ENCODE data around the gene OMA1.

The OMA1 gene

GRCh38 chr1:58591806-58592205 lies 45.3 kb upstream of the OMA1 start:
- H3K4me1 ChIP-seq (ENCODE audit: insufficient read depth, low read length, poor library complexity, severe bottlenecking) = no peaks in the 10 kb centered on the region
- no peak overlapping the region for H3K9ac ChIP-seq (ENCODE audit: low read depth, low read length, poor library complexity, severe bottlenecking)
- no peaks in the 10 kb centered on the region for H3F3A ChIP-seq (ENCODE audit: low read depth)
- no peaks in the 10 kb centered on the region for H4K20me1 ChIP-seq (ENCODE audit: insufficient read depth, low read length, poor library complexity, severe bottlenecking)
- no peaks in the 10 kb centered on the region for H3K36me3 ChIP-seq (ENCODE audit: insufficient read depth, low read length)
- H3K79me2 ChIP-seq (ENCODE audit: insufficient read depth, low read length) = no peaks in the 10 kb centered on the region
- no peaks in the 10 kb centered on the region for H3K9me3 ChIP-seq (ENCODE audit: insufficient read depth, low read depth, low read length)
- H3K27me3 ChIP-seq (ENCODE audit: insufficient read depth, low read length, poor library complexity, severe bottlenecking) = no peaks in the 10 kb centered on the region
- TF ChIP-seq, protein P1, sequence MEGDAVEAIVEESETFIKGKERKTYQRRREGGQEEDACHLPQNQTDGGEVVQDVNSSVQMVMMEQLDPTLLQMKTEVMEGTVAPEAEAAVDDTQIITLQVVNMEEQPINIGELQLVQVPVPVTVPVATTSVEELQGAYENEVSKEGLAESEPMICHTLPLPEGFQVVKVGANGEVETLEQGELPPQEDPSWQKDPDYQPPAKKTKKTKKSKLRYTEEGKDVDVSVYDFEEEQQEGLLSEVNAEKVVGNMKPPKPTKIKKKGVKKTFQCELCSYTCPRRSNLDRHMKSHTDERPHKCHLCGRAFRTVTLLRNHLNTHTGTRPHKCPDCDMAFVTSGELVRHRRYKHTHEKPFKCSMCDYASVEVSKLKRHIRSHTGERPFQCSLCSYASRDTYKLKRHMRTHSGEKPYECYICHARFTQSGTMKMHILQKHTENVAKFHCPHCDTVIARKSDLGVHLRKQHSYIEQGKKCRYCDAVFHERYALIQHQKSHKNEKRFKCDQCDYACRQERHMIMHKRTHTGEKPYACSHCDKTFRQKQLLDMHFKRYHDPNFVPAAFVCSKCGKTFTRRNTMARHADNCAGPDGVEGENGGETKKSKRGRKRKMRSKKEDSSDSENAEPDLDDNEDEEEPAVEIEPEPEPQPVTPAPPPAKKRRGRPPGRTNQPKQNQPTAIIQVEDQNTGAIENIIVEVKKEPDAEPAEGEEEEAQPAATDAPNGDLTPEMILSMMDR (conservative IDR thresholded peaks at IDR 0.05; ENCODE audit: low read length) = no peak
- TF ChIP-seq EZH2phosphoT487 (IDR thresholded peaks at IDR 0.05; ENCODE audit: borderline replicate concordance) = no peak
- no peaks in the 10 kb centered on the region for H3K9me2 ChIP-seq (replicated peaks; ENCODE audit: low read depth, low read length)
- H3K4me3 ChIP-seq (ENCODE audit: low read length, poor library complexity, severe bottlenecking) = no peak overlapping the region
- no peak overlapping the region for H3K4me2 ChIP-seq (ENCODE audit: low read depth, low read length, poor library complexity, severe bottlenecking)
- no peak overlapping the region for H2AFZ ChIP-seq (ENCODE audit: low read length)

DNA sequence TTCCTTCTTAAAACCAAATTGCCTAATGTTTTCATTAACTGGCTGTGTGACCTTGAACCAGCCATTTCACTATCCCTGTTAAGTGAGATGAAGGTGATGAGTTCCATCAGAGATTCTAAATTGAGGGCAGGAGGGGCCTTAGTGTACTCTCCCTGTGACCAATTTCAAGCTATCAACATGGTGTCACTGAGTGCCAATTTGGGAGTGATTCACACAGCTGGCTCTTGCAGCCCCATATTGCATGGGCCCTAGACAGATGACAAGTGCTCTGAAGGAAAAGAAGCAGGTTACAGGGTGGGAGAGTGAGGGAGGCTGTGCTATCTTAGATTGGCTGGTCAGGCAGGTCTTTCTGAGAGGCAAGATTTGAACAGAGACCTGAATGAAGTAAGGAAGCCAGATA lies 43.5 kb upstream of the OMA1 start:
- Histone ChIP-seq H3K4me3 (ENCODE audit: low read length, poor library complexity, severe bottlenecking) (no peak overlapping the region), H2AFZ (ENCODE audit: low read length) (no peak overlapping the region), H4K20me1 (ENCODE audit: insufficient read depth, low read length, poor library complexity, severe bottlenecking) (no peaks in the 10 kb centered on the region), H3K36me3 (ENCODE audit: insufficient read depth, low read length) (no peaks in the 10 kb centered on the region), H3K9ac (ENCODE audit: low read depth, low read length, poor library complexity, severe bottlenecking) (no peak overlapping the region), H3K27me3 (ENCODE audit: insufficient read depth, low read length, poor library complexity, severe bottlenecking) (no peaks in the 10 kb centered on the region), H3K9me3 (ENCODE audit: insufficient read depth, low read depth, low read length) (no peaks in the 10 kb centered on the region), H3F3A (ENCODE audit: low read depth) (no peaks in the 10 kb centered on the region), H3K4me1 (ENCODE audit: insufficient read depth, low read length, poor library complexity, severe bottlenecking) (peaks cover 3% of the 10 kb centered on the region), H3K4me2 (ENCODE audit: low read depth, low read length, poor library complexity, severe bottlenecking) (no peak overlapping the region), H3K79me2 (ENCODE audit: insufficient read depth, low read length) (no peaks in the 10 kb centered on the region), H3K9me2 (replicated peaks; ENCODE audit: low read depth, low read length) (no peaks in the 10 kb centered on the region)
- no peak for TF ChIP-seq EZH2phosphoT487 (IDR thresholded peaks at IDR 0.05; ENCODE audit: borderline replicate concordance)
- TF ChIP-seq, protein P1 (conservative IDR thresholded peaks at IDR 0.05; ENCODE audit: low read length) = no peak

- Histone ChIP-seq H3K9me2 (replicated peaks; ENCODE audit: low read depth, low read length) (no peaks in the 10 kb centered on the region), H3K4me3 (ENCODE audit: low read length, poor library complexity, severe bottlenecking) (no peak overlapping the region), H4K20me1 (ENCODE audit: insufficient read depth, low read length, poor library complexity, severe bottlenecking) (no peaks in the 10 kb centered on the region), H3K79me2 (ENCODE audit: insufficient read depth, low read length) (no peaks in the 10 kb centered on the region), H3F3A (ENCODE audit: low read depth) (no peaks in the 10 kb centered on the region), H3K4me2 (ENCODE audit: low read depth, low read length, poor library complexity, severe bottlenecking) (no peak overlapping the region), H3K27me3 (ENCODE audit: insufficient read depth, low read length, poor library complexity, severe bottlenecking) (no peaks in the 10 kb centered on the region), H3K4me1 (ENCODE audit: insufficient read depth, low read length, poor library complexity, severe bottlenecking) (peaks cover 20% of the 10 kb centered on the region), H3K9me3 (ENCODE audit: insufficient read depth, low read depth, low read length) (no peaks in the 10 kb centered on the region), H2AFZ (ENCODE audit: low read length) (no peak overlapping the region), H3K9ac (ENCODE audit: low read depth, low read length, poor library complexity, severe bottlenecking) (no peak overlapping the region), H3K36me3 (ENCODE audit: insufficient read depth, low read length) (no peaks in the 10 kb centered on the region)
- TF ChIP-seq, protein P1 (conservative IDR thresholded peaks at IDR 0.05; ENCODE audit: low read length) = no peak
- TF ChIP-seq EZH2phosphoT487 (IDR thresholded peaks at IDR 0.05; ENCODE audit: borderline replicate concordance) = no peak
Observed at GRCh38 chr1:58588396-58588795, 41.9 kb upstream of the OMA1 start.
